Measurements from ENCODE around the gene SCIN.

DNA sequence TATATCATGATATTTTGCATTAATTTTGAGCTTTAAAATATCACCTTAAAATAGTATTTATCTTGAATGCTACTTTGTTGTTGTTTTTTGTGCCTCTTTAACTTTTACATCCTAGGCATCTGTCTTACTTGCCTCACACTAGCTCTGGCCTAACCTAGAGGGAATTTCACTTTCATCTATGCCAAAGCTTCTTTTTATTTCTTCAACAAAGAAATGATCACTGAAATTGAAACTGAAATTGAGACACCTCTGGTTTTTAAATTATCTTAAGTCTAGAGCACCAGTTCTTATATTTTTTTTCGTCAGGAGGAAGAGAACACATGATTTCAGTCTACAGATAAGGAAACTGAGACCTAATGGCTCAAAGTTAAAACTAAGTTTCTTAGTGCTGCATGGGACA lies 3.5 kb upstream of the SCIN start:
- TF ChIP-seq, protein P1, sequence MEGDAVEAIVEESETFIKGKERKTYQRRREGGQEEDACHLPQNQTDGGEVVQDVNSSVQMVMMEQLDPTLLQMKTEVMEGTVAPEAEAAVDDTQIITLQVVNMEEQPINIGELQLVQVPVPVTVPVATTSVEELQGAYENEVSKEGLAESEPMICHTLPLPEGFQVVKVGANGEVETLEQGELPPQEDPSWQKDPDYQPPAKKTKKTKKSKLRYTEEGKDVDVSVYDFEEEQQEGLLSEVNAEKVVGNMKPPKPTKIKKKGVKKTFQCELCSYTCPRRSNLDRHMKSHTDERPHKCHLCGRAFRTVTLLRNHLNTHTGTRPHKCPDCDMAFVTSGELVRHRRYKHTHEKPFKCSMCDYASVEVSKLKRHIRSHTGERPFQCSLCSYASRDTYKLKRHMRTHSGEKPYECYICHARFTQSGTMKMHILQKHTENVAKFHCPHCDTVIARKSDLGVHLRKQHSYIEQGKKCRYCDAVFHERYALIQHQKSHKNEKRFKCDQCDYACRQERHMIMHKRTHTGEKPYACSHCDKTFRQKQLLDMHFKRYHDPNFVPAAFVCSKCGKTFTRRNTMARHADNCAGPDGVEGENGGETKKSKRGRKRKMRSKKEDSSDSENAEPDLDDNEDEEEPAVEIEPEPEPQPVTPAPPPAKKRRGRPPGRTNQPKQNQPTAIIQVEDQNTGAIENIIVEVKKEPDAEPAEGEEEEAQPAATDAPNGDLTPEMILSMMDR (IDR thresholded peaks at IDR 0.05): no peak
- TF ChIP-seq POLR2AphosphoS5 (IDR thresholded peaks at IDR 0.05): no peak
